NB4 (cell line): ENCODE data around the gene LHX6.

Experiments used
- TF ChIP-seq, protein P1 (sequence below): IDR thresholded peaks from one replicate; pipeline ENCODE4 v1.5.1; 2012; ENCODE audit warnings: low read depth, low read length
- TF ChIP-seq, protein P2 (sequence below): IDR thresholded peaks from 2 replicates; pipeline ENCODE4 v1.6.1; 2011; ENCODE audit warnings: low read depth, low read length

DNA sequence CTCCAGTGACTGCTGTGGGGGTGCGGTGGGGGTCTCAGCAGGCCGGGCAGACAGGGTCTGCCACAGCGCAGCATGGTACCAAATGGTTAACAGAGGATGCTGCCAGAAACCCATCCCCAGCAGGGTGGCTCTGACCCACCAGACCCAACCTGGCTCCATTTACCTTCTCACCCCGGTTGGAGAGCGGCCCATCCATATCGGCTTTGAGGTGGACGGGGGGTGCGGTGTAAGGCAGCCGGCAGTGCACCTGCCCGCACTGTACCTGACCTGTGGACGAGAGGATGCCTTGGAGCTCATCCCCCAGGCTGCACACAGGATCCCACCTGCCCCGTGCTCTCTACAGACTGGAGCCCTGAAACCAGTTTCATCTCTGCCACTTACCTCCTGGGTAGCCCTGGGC, 19.3 kb downstream of the LHX6 start:
- TF ChIP-seq, protein P1, sequence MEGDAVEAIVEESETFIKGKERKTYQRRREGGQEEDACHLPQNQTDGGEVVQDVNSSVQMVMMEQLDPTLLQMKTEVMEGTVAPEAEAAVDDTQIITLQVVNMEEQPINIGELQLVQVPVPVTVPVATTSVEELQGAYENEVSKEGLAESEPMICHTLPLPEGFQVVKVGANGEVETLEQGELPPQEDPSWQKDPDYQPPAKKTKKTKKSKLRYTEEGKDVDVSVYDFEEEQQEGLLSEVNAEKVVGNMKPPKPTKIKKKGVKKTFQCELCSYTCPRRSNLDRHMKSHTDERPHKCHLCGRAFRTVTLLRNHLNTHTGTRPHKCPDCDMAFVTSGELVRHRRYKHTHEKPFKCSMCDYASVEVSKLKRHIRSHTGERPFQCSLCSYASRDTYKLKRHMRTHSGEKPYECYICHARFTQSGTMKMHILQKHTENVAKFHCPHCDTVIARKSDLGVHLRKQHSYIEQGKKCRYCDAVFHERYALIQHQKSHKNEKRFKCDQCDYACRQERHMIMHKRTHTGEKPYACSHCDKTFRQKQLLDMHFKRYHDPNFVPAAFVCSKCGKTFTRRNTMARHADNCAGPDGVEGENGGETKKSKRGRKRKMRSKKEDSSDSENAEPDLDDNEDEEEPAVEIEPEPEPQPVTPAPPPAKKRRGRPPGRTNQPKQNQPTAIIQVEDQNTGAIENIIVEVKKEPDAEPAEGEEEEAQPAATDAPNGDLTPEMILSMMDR = no peak
- TF ChIP-seq, protein P2, sequence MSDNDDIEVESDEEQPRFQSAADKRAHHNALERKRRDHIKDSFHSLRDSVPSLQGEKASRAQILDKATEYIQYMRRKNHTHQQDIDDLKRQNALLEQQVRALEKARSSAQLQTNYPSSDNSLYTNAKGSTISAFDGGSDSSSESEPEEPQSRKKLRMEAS = no peak
